ENCODE measurements around the gene TMEM167A.

GRCh38 chr5:83093692-83094091 is 16.5 kb upstream of the TMEM167A start:
- no peak for TF ChIP-seq POLR2A (IDR thresholded peaks at IDR 0.05; ENCODE audit: low read length)
- TF ChIP-seq GATA1 (IDR thresholded peaks at IDR 0.05; ENCODE audit: low read depth, low read length), result no peak

All from erythroblast (primary cell).